Neural progenitor cell (in vitro differentiated cells): ENCODE results near the gene IFT74. TPM values are rescaled to one million over a fixed set of nuclear protein-coding genes. Genes with fewer than 3 reads are reported as not detected.

Experiments used
- DNase-seq: peaks from one replicate; pipeline ENCODE4 v3.0.0-alpha.2; 2016; ENCODE audit warnings: low spot score
- H2AFZ ChIP-seq: fragments of 200-600 bp; sonication (generic); replicated peaks from 2 replicates; pipeline ENCODE4 v1.6.1; 2016; ENCODE audit warnings: antibody characterized with exemption
- H3F3A ChIP-seq: fragments of 200-600 bp; sonication (generic); 2 replicates; pipeline ENCODE4 v1.6.1; 2016; ENCODE audit warnings: antibody characterized with exemption, low read depth
- H3K27ac ChIP-seq: fragments of 200-600 bp; sonication (generic); 2 replicates; pipeline ENCODE4 v1.5.1; 2016; ENCODE audit warnings: mild to moderate bottlenecking
- H3K27me3 ChIP-seq: fragments of 200-600 bp; sonication (generic); 2 replicates; pipeline ENCODE4 v1.6.1; 2016; ENCODE audit warnings: mild to moderate bottlenecking, moderate library complexity
- H3K36me3 ChIP-seq: fragments of 200-600 bp; sonication (generic); 2 replicates; pipeline ENCODE4 v1.5.1; 2016
- H3K4me1 ChIP-seq: fragments of 200-600 bp; sonication (generic); 2 replicates; pipeline ENCODE4 v1.6.1; 2016; ENCODE audit warnings: mixed run types
- H3K4me2 ChIP-seq: fragments of 200-600 bp; sonication (generic); 2 replicates; pipeline ENCODE4 v1.6.1; 2016
- H3K4me3 ChIP-seq: fragments of 200-600 bp; sonication (generic); 2 replicates; pipeline ENCODE4 v1.5.1; 2016
- H3K79me2 ChIP-seq: fragments of 200-600 bp; sonication (generic); 2 replicates; pipeline ENCODE4 v1.6.1; 2016; ENCODE audit warnings: low read depth
- H3K9ac ChIP-seq: fragments of 200-600 bp; sonication (generic); 2 replicates; pipeline ENCODE4 v1.6.1; 2016
- H3K9me3 ChIP-seq: fragments of 200-600 bp; sonication (generic); 2 replicates; pipeline ENCODE4 v1.5.1; 2016; ENCODE audit warnings: low read depth
- H4K20me1 ChIP-seq: fragments of 200-600 bp; sonication (generic); 2 replicates; pipeline ENCODE4 v1.6.1; 2016; ENCODE audit warnings: low read depth
- H3K27ac Mint-ChIP-seq: 3 replicates; pipeline ENCODE4 v1.8.0; 2021; ENCODE audit warnings: mixed read lengths
- H3K27me3 Mint-ChIP-seq: 2 replicates; pipeline ENCODE4 v1.8.0; 2022; ENCODE audit warnings: low read depth, mild to moderate bottlenecking, inconsistent platforms, moderate library complexity, mixed read lengths; ENCODE audit not compliant: insufficient read depth
- H3K36me3 Mint-ChIP-seq: 3 replicates; pipeline ENCODE4 v1.8.0; 2021; ENCODE audit warnings: mixed read lengths
- H3K4me1 Mint-ChIP-seq: 3 replicates; pipeline ENCODE4 v1.8.0; 2021; ENCODE audit warnings: mixed read lengths
- H3K4me3 Mint-ChIP-seq: 3 replicates; pipeline ENCODE4 v1.8.0; 2021; ENCODE audit warnings: mild to moderate bottlenecking, moderate library complexity, mixed read lengths
- H3K9me3 Mint-ChIP-seq: 3 replicates; pipeline ENCODE4 v1.8.0; 2020; ENCODE audit warnings: mixed read lengths
- EZH2 ChIP-seq: fragments of 200-600 bp; sonication (generic); IDR thresholded peaks from 2 replicates; pipeline ENCODE4 v1.6.1; 2017; ENCODE audit warnings: antibody characterized with exemption, mild to moderate bottlenecking, moderate library complexity
- EZH2phosphoT487 ChIP-seq: fragments of 200-600 bp; sonication (generic); IDR thresholded peaks from 2 replicates; pipeline ENCODE4 v1.6.1; 2017; ENCODE audit warnings: antibody characterized with exemption
- total RNA-seq: library from RNA; depleted of rRNA; stranded (reverse); fragments of >200 nt; gene quantifications from 2 replicates; pipeline ENCODE4 v1.2.3, GENCODE V29; 2015; ENCODE audit warnings: low replicate concordance
- TF ChIP-seq, protein P1 (sequence below): fragments of 200-600 bp; sonication (generic); IDR thresholded peaks from 2 replicates; pipeline ENCODE4 v1.5.1; 2017; ENCODE audit warnings: antibody characterized with exemption, mild to moderate bottlenecking

The IFT74 gene
- total RNA-seq, 1 donor from 2014 or later = 81.2 TPM

GRCh38 chr9:27033815-27034403 is 77.7 kb downstream of the IFT74 start:
- peak; percentile 40 for DNase-seq
- no peak overlapping the region for H3K9ac ChIP-seq
- peaks cover 5% of the 10 kb centered on the region for H3F3A ChIP-seq
- H4K20me1 ChIP-seq = no peaks in the 10 kb centered on the region
- H3K27ac Mint-ChIP-seq = no peak overlapping the region
- TF ChIP-seq, protein P1, sequence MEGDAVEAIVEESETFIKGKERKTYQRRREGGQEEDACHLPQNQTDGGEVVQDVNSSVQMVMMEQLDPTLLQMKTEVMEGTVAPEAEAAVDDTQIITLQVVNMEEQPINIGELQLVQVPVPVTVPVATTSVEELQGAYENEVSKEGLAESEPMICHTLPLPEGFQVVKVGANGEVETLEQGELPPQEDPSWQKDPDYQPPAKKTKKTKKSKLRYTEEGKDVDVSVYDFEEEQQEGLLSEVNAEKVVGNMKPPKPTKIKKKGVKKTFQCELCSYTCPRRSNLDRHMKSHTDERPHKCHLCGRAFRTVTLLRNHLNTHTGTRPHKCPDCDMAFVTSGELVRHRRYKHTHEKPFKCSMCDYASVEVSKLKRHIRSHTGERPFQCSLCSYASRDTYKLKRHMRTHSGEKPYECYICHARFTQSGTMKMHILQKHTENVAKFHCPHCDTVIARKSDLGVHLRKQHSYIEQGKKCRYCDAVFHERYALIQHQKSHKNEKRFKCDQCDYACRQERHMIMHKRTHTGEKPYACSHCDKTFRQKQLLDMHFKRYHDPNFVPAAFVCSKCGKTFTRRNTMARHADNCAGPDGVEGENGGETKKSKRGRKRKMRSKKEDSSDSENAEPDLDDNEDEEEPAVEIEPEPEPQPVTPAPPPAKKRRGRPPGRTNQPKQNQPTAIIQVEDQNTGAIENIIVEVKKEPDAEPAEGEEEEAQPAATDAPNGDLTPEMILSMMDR = peak; percentile 80
- TF ChIP-seq EZH2phosphoT487 (no peak), EZH2 (no peak)
- no peaks in the 10 kb centered on the region for H3K27me3 Mint-ChIP-seq
- no peaks in the 10 kb centered on the region for H3K79me2 ChIP-seq
- H3K4me3 ChIP-seq = no peak overlapping the region
- H3K27me3 ChIP-seq = no peaks in the 10 kb centered on the region
- no peaks in the 10 kb centered on the region for H3K4me1 ChIP-seq
- H2AFZ ChIP-seq = no peak overlapping the region
- no peak overlapping the region for H3K27ac ChIP-seq
- H3K36me3 Mint-ChIP-seq = peaks cover 12% of the 10 kb centered on the region
- no peak overlapping the region for H3K4me2 ChIP-seq
- H3K4me3 Mint-ChIP-seq = no peak overlapping the region
- no peaks in the 10 kb centered on the region for H3K9me3 Mint-ChIP-seq
- H3K4me1 Mint-ChIP-seq = no peaks in the 10 kb centered on the region
- H3K36me3 ChIP-seq = peaks cover 1% of the 10 kb centered on the region
- H3K9me3 ChIP-seq = no peaks in the 10 kb centered on the region

- Mint-ChIP-seq H3K4me1 (no peaks in the 10 kb centered on the region), H3K4me3 (no peak overlapping the region), H3K27me3 (no peaks in the 10 kb centered on the region), H3K27ac (no peak overlapping the region), H3K36me3 (peaks cover 12% of the 10 kb centered on the region), H3K9me3 (no peaks in the 10 kb centered on the region)
- Histone ChIP-seq H3K27me3 (no peaks in the 10 kb centered on the region), H3K79me2 (no peaks in the 10 kb centered on the region), H3F3A (peaks cover 5% of the 10 kb centered on the region), H4K20me1 (no peaks in the 10 kb centered on the region), H3K9ac (no peak overlapping the region), H3K36me3 (no peaks in the 10 kb centered on the region), H3K4me1 (no peaks in the 10 kb centered on the region), H3K27ac (no peak overlapping the region), H2AFZ (no peak overlapping the region), H3K4me3 (no peak overlapping the region), H3K4me2 (no peak overlapping the region), H3K9me3 (no peaks in the 10 kb centered on the region)
- TF ChIP-seq EZH2 (no peak), EZH2phosphoT487 (no peak)
- TF ChIP-seq, protein P1 = no peak
- no peak for DNase-seq
These were observed 81.3 kb downstream of the IFT74 start for GRCh38 chr9:27037499-27037898.

- no peaks in the 10 kb centered on the region for H3K79me2 ChIP-seq
- H3K4me1 Mint-ChIP-seq = no peaks in the 10 kb centered on the region
- H3K9ac ChIP-seq = no peak overlapping the region
- TF ChIP-seq, protein P1 = no peak
- TF ChIP-seq EZH2 (no peak), EZH2phosphoT487 (no peak)
- H3K4me3 Mint-ChIP-seq = no peak overlapping the region
- H4K20me1 ChIP-seq = no peaks in the 10 kb centered on the region
- no peak for DNase-seq
- H3K4me2 ChIP-seq = no peak overlapping the region
- H3K36me3 Mint-ChIP-seq = peaks cover 9% of the 10 kb centered on the region
- H3K9me3 ChIP-seq = no peaks in the 10 kb centered on the region
- H3K27me3 Mint-ChIP-seq = no peaks in the 10 kb centered on the region
- H3K9me3 Mint-ChIP-seq = no peaks in the 10 kb centered on the region
- H2AFZ ChIP-seq = no peak overlapping the region
- H3K27ac Mint-ChIP-seq = no peak overlapping the region
- no peaks in the 10 kb centered on the region for H3K4me1 ChIP-seq
- H3K4me3 ChIP-seq = no peak overlapping the region
- no peak overlapping the region for H3K27ac ChIP-seq
- H3K36me3 ChIP-seq = peaks cover 5% of the 10 kb centered on the region
- no peaks in the 10 kb centered on the region for H3F3A ChIP-seq
- no peaks in the 10 kb centered on the region for H3K27me3 ChIP-seq
These were observed 85.5 kb downstream of the IFT74 start for GRCh38 chr9:27041746-27042145.
